ENCODE measurements around the gene TMEFF2. TPM values are rescaled to one million over a fixed set of nuclear protein-coding genes. Genes with fewer than 3 reads are reported as not detected.
"Not testable (repeated sequence)": the region's sequence is repeated elsewhere in the genome, so short reads cannot be mapped to it uniquely, and the experiment has no call there.

TMEFF2 gene
- total and polyA plus RNA-seq, 2 experiments from 2014 or later: 0.15 to 1.3 TPM

DNA sequence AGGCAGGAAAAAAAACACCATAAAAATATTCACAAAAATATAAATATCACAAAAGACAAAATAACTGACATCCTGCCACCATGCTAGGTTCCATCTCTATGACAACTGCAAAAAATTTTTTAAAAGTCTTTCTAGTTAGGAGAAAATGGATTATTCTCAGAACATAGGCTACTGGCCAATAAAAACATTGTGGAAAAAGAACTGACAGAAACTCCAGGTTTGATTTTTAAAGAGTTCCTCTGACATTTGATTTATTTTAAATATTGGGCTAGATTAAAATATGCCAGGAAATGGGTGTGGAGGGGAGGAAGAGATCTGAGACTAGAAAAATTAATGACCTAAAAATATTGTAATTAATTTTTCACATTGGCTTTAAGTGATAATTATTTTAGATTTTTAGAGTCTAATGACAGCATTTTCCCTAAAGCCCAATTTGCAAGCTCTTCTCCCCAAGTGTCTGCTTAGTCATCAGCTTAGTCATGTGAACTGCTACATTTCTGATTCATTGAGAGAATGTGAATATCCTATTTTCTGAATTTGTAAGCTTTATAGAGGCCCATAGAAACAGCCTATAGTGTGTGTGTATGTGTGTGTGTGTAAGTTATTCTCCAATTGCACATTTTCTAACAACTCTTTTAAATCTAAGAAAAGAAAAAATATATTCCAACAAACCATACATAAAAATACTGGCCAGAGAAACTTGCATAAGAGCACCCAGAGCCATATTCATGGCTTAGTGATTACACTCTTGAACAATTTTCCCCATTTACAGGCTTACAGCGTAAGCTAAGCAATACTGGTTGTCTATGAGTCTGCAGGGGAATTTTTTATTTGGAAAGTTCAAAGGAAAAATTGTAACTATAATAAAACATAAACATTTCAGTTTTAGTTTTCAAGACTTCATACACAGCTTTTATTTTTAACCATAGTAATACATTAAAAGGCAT is 48.4 kb downstream of the TMEFF2 start:
- Histone ChIP-seq H3K27me3 (no peaks in the 10 kb centered on the region), H3K4me1 (ENCODE audit: low read depth) (peaks cover 13% of the 10 kb centered on the region), H3K4me3 (no peak overlapping the region), H3K27ac (no peak overlapping the region), H3K9me3 (ENCODE audit: low read depth) (no peaks in the 10 kb centered on the region), H3K36me3 (no peaks in the 10 kb centered on the region)
- TF ChIP-seq, protein P1, sequence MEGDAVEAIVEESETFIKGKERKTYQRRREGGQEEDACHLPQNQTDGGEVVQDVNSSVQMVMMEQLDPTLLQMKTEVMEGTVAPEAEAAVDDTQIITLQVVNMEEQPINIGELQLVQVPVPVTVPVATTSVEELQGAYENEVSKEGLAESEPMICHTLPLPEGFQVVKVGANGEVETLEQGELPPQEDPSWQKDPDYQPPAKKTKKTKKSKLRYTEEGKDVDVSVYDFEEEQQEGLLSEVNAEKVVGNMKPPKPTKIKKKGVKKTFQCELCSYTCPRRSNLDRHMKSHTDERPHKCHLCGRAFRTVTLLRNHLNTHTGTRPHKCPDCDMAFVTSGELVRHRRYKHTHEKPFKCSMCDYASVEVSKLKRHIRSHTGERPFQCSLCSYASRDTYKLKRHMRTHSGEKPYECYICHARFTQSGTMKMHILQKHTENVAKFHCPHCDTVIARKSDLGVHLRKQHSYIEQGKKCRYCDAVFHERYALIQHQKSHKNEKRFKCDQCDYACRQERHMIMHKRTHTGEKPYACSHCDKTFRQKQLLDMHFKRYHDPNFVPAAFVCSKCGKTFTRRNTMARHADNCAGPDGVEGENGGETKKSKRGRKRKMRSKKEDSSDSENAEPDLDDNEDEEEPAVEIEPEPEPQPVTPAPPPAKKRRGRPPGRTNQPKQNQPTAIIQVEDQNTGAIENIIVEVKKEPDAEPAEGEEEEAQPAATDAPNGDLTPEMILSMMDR (IDR thresholded peaks at IDR 0.05; ENCODE audit: low read depth, low read length): no peak
- peak in 1 of 2 donors; percentile 62 for DNase-seq (ENCODE audit: low read depth in 1 of 2, low spot score in 1 of 2)

DNA sequence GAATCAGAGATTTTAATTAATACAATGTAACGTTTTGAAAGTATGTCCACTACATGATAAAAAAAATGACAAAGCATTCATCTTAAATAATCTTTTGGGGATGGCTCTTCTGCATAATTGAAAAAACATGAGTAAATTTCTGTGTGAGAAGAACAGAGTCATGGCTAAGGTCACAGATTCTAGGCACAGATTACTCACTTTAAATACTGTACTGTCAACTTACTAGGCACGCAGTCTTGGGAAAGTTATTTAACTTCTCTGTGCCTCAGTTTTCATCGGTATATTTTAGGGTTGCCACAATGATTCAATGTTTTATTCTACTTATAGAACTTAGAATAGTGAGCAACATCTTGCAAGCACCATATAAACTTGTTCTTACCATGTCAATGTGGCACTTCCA is 49.2 kb downstream of the TMEFF2 start:
- Histone ChIP-seq H3K36me3 (no peaks in the 10 kb centered on the region), H3K4me3 (no peak overlapping the region), H3K4me1 (ENCODE audit: low read depth) (peaks cover 13% of the 10 kb centered on the region), H3K27me3 (no peaks in the 10 kb centered on the region), H3K27ac (no peak overlapping the region), H3K9me3 (ENCODE audit: low read depth) (no peaks in the 10 kb centered on the region)
- no peak for DNase-seq (ENCODE audit: low read depth in 1 of 2, low spot score in 1 of 2)
- TF ChIP-seq, protein P1 (IDR thresholded peaks at IDR 0.05; ENCODE audit: low read depth, low read length): no peak

DNA sequence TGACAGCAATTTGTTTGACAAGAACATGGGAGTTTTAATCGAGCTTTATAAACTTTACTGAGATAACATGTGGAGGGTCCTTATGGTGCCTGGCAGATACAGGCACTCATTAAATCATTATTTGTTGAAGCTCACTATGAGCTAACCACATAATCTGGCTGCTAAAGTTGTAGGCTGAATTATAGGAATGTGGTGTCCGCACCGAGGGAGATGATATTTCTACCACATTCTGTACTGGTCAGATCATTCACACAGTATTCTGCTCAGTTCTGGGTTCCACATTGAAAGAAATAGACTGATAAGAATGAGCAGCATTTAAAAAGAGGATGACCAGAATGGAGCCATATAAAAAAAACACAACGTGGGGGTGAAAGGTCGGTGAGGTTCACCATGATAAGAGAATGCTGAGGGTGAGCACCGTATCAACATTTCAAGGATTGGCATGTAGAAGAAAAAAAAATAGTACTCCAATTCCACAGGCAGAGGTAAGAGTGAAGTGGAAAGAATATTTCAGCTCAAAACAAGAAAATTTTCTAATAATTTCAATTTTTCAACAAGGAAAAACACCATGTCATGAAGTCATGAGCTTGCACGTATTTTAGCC is 54.4 kb downstream of the TMEFF2 start:
- Histone ChIP-seq H3K4me3 (no peak overlapping the region), H3K27me3 (no peaks in the 10 kb centered on the region), H3K36me3 (no peaks in the 10 kb centered on the region), H3K4me1 (ENCODE audit: low read depth) (no peaks in the 10 kb centered on the region), H3K9me3 (ENCODE audit: low read depth) (no peaks in the 10 kb centered on the region), H3K27ac (no peak overlapping the region)
- DNase-seq (ENCODE audit: low read depth in 1 of 2, low spot score in 1 of 2): no peak
- TF ChIP-seq, protein P1 (IDR thresholded peaks at IDR 0.05; ENCODE audit: low read depth, low read length): no peak

DNA sequence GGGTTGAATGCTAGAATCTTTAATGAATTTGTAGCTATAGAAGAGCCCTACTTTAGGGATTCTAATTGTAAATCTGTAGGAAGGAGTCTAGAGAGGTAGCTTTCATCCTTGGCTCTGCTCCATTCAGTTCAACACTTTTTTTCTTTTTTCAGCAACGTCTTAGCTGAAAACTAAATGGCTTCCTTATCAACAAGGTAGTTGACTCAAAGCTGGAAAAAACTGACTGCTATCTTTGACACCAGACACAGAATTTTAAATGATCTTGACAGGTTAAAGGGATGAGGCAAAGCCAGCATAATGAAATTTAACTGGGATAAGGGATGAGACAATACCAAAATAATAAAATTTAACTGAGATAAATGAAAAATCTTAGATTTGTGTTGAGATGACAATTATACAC is 54.9 kb downstream of the TMEFF2 start:
- TF ChIP-seq, protein P1 (IDR thresholded peaks at IDR 0.05; ENCODE audit: low read depth, low read length): no peak
- H3K4me1 ChIP-seq (ENCODE audit: low read depth): no peaks in the 10 kb centered on the region
- no peaks in the 10 kb centered on the region for H3K27me3 ChIP-seq
- H3K27ac ChIP-seq: no peak overlapping the region
- no peaks in the 10 kb centered on the region for H3K36me3 ChIP-seq
- H3K4me3 ChIP-seq: no peak overlapping the region
- DNase-seq (ENCODE audit: low read depth in 1 of 2, low spot score in 1 of 2): no peak
- H3K9me3 ChIP-seq (ENCODE audit: low read depth): no peaks in the 10 kb centered on the region

DNA sequence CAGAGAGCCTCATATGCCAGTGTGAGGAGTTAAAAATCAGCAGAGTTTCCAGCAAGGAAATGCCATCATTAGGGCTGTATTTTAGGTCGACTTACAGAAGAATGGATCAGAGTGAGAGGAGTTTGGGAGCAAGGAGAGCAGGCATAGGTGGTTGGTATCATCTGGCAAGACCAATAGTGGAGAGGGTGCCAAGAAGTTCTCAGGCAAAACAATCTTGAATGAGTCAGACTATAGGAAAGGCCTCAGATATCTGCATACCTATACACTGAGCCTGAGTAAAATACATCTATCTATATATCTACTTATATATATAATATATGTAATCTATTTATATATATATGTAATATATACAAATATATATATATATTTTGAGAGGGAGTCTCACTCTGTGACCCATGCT is 57.3 kb downstream of the TMEFF2 start:
- Histone ChIP-seq H3K9me3 (ENCODE audit: low read depth) (no peaks in the 10 kb centered on the region), H3K4me3 (no peak overlapping the region), H3K4me1 (ENCODE audit: low read depth) (no peaks in the 10 kb centered on the region), H3K36me3 (no peaks in the 10 kb centered on the region), H3K27me3 (no peaks in the 10 kb centered on the region), H3K27ac (no peak overlapping the region)
- TF ChIP-seq, protein P1 (IDR thresholded peaks at IDR 0.05; ENCODE audit: low read depth, low read length): no peak
- DNase-seq (ENCODE audit: low read depth in 1 of 2, low spot score in 1 of 2): no peak

DNA sequence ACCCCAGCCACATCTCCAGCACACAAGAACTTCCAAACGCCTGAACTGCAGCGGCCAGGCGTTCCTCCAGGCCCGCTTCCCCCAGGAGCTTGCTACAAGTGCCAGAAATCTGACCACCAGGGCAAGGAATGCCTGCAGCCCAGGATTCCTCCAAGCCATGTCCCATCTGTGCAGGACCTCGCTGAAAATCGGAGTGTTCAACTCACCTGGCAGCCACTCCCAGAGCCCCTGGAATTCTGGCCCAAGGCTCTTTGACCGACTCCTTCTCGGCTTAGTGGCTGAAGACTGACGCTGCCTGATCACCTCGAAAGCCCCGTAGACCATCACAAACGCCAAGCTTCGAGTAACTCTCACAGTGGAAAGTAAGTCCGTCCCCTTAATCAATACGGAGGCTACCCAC is 62.1 kb downstream of the TMEFF2 start:
- not testable (repeated sequence) for H3K4me1 ChIP-seq (ENCODE audit: low read depth); H3K9me3 ChIP-seq (ENCODE audit: low read depth); H3K27me3 ChIP-seq; H3K4me3 ChIP-seq; H3K27ac ChIP-seq; H3K36me3 ChIP-seq; DNase-seq (ENCODE audit: low read depth in 1 of 2, low spot score in 1 of 2)

DNA sequence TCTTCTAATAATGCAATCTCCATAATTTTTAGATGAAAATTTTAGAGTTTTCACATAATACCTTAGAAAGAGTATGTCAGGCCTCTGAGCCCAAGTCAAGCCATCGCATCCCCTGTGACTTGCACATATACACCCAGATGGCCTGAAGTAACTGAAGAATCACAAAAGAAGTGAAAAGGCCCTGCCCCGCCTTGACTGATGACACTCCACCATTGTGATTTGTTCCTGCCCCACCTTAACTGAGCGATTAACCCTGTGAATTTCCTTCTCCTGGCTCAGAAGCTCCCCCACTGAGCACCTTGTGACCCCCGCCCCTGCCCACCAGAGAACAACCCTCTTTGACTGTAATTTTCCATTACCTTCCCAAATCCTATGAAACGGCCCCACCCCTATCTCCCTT is 64.4 kb downstream of the TMEFF2 start:
- not testable (repeated sequence) for H3K36me3 ChIP-seq

More for the DNA sequence above, 64.4 kb downstream of the TMEFF2 start:
- not testable (repeated sequence) for H3K27me3 ChIP-seq; H3K9me3 ChIP-seq (ENCODE audit: low read depth); DNase-seq (ENCODE audit: low read depth in 1 of 2, low spot score in 1 of 2); H3K27ac ChIP-seq; H3K4me1 ChIP-seq (ENCODE audit: low read depth); H3K4me3 ChIP-seq

All from cardiac muscle cell (in vitro differentiated cells and primary cell).